22Rv1 (cell line): Measurements from ENCODE around the gene CNNM4.

ENCODE experiments used
- ZFX ChIP-seq: fragments of 450-650 bp; IDR thresholded peaks from 2 replicates; pipeline ENCODE4 v1.6.1; 2017; ENCODE audit warnings: antibody characterized with exemption, borderline replicate concordance
- TF ChIP-seq, protein P1 (sequence below): fragments of 450-650 bp; IDR thresholded peaks from 2 replicates; pipeline ENCODE4 v1.5.1; 2017; ENCODE audit warnings: mild to moderate bottlenecking

DNA sequence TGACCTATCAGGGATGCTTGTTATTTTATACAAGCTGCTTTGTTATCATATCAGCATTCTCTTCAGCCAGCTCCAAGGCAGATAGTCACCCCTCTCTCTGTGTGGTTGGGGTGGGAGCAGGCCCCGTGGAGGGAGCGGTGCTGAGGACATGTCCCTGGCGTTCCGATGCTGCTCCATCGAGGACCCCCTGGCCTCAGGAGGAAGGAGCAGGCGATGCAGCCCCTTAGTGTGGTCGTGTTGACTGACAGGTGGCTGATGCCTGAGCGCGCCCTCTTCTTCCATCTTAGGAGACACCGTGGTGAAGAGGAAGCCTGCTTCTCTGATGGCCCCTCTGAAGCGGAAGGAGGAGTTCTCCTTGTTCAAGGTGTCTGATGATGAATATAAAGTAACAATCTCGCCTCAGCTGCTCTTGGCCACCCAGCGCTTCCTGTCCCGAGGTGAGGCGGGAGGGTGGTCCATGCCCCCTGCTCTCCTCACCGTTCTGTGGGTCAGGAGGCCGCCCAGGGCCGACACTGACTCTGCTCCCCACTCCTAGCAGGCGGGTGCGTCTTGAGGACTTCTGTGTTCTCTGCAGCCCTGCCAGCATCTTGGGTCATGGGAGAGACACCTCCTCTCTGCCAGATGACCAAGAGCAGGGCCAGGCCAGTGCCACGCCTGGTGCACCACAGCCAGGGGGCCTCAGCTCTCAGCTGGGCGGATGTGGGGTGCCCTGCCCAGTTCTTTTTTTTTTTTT lies 66.0 kb downstream of the CNNM4 start:
- TF ChIP-seq, protein P1, sequence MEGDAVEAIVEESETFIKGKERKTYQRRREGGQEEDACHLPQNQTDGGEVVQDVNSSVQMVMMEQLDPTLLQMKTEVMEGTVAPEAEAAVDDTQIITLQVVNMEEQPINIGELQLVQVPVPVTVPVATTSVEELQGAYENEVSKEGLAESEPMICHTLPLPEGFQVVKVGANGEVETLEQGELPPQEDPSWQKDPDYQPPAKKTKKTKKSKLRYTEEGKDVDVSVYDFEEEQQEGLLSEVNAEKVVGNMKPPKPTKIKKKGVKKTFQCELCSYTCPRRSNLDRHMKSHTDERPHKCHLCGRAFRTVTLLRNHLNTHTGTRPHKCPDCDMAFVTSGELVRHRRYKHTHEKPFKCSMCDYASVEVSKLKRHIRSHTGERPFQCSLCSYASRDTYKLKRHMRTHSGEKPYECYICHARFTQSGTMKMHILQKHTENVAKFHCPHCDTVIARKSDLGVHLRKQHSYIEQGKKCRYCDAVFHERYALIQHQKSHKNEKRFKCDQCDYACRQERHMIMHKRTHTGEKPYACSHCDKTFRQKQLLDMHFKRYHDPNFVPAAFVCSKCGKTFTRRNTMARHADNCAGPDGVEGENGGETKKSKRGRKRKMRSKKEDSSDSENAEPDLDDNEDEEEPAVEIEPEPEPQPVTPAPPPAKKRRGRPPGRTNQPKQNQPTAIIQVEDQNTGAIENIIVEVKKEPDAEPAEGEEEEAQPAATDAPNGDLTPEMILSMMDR: no peak
- no peak for TF ChIP-seq ZFX
